IPS-NIHi7 (cell line): ENCODE data around the gene USP44.
"Not testable (repeated sequence)": the region's sequence is repeated elsewhere in the genome, so short reads cannot be mapped to it uniquely, and the experiment has no call there.

Experiments used
- DNase-seq: peaks from one replicate; pipeline ENCODE4 v3.0.0; 2012; ENCODE audit warnings: mixed read lengths; ENCODE audit errors: extremely low spot score

USP44 gene

GRCh38 chr12:95509300-95509699 lies 42.0 kb downstream of the USP44 start:
- DNase-seq = no peak

GRCh38 chr12:95506707-95507523 lies 44.4 kb downstream of the USP44 start:
- no peak for DNase-seq

GRCh38 chr12:95505039-95505438 lies 46.2 kb downstream of the USP44 start:
- no peak for DNase-seq

GRCh38 chr12:95504140-95504539 lies 47.1 kb downstream of the USP44 start:
- DNase-seq = no peak

GRCh38 chr12:95499772-95500171 lies 51.5 kb downstream of the USP44 start:
- DNase-seq = no peak

- no peak for DNase-seq
Measured at GRCh38 chr12:95498968-95499367, 52.3 kb downstream of the USP44 start.

GRCh38 chr12:95497031-95497430 lies 54.2 kb downstream of the USP44 start:
- no peak for DNase-seq

- no peak for DNase-seq
Measured at GRCh38 chr12:95495433-95495832, 55.8 kb downstream of the USP44 start.

GRCh38 chr12:95494888-95495287 lies 56.4 kb downstream of the USP44 start:
- DNase-seq = no peak

- DNase-seq = no peak
Measured at GRCh38 chr12:95492462-95492861, 58.8 kb downstream of the USP44 start.

GRCh38 chr12:95487024-95487423 lies 64.3 kb downstream of the USP44 start:
- no peak for DNase-seq

GRCh38 chr12:95484524-95484923 lies 66.8 kb downstream of the USP44 start:
- DNase-seq = no peak

- DNase-seq = not testable (repeated sequence)
Measured at GRCh38 chr12:95482564-95482963, 68.7 kb downstream of the USP44 start.

- no peak for DNase-seq
Measured at GRCh38 chr12:95481888-95482287, 69.4 kb downstream of the USP44 start.

GRCh38 chr12:95481072-95481471 lies 70.2 kb downstream of the USP44 start:
- DNase-seq = no peak

- no peak for DNase-seq
Measured at GRCh38 chr12:95480230-95480629, 71.0 kb downstream of the USP44 start.

- DNase-seq = peak; percentile 11
Measured at GRCh38 chr12:95474660-95474958, 76.7 kb downstream of the USP44 start.

GRCh38 chr12:95473884-95474659 lies 77.2 kb downstream of the USP44 start, which contains the start of gene METAP2:
TSS of gene METAP2 (plus strand) at chr12:95474152. CDS start at chr12:95474180, 28 bp downstream.
- peak; percentile 99 for DNase-seq

GRCh38 chr12:95473231-95473883 lies 77.9 kb downstream of the USP44 start:
- DNase-seq = peak; percentile 35

GRCh38 chr12:95470300-95470699 lies 81.0 kb downstream of the USP44 start:
- no peak for DNase-seq
